Epithelial cell of proximal tubule (primary cell): ENCODE data around the gene ZNF212. TPM values are rescaled to one million over a fixed set of nuclear protein-coding genes. Genes with fewer than 3 reads are reported as not detected.

Experiments
- DNase-seq: peaks from one replicate; pipeline ENCODE4 v3.0.0-alpha.2; 2011; ENCODE audit warnings: low read depth
- H3K4me3 ChIP-seq: 2 replicates; pipeline ENCODE4 v1.5.1; 2011; ENCODE audit warnings: low read depth, mild to moderate bottlenecking, low read length
- total RNA-seq: library from RNA; depleted of rRNA; stranded (reverse); fragments of >200 nt; gene quantifications from 2 replicates; pipeline ENCODE4 v1.2.3, GENCODE V29; 2015
- TF ChIP-seq, protein P1 (sequence below): conservative IDR thresholded peaks from 2 replicates; pipeline ENCODE4 v1.5.1; 2012; ENCODE audit warnings: low read depth, mild to moderate bottlenecking, low read length

Gene ZNF212
- total RNA-seq, 1 donor from 2014 or later: 4.7 TPM

DNA sequence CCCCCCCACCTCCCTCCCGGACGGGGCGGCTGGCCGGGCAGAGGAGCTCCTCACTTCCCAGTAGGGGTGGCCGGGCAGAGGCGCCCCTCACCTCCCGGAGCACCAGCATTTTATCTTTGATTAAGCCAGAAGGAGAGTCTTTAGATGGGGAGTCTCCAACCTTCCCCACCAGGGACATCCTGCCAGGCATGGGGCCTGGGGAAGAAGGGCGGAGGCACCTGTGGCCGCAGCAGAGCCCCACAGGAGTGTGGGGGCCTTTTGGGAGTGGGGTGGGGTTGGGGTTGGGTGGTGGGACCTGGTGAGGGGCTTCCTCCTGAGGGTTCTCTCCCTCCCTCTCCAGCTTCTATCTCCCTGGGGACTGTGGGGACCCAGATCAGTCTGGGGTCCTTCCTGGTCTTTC, 40.7 kb downstream of the ZNF212 start:
- TF ChIP-seq, protein P1, sequence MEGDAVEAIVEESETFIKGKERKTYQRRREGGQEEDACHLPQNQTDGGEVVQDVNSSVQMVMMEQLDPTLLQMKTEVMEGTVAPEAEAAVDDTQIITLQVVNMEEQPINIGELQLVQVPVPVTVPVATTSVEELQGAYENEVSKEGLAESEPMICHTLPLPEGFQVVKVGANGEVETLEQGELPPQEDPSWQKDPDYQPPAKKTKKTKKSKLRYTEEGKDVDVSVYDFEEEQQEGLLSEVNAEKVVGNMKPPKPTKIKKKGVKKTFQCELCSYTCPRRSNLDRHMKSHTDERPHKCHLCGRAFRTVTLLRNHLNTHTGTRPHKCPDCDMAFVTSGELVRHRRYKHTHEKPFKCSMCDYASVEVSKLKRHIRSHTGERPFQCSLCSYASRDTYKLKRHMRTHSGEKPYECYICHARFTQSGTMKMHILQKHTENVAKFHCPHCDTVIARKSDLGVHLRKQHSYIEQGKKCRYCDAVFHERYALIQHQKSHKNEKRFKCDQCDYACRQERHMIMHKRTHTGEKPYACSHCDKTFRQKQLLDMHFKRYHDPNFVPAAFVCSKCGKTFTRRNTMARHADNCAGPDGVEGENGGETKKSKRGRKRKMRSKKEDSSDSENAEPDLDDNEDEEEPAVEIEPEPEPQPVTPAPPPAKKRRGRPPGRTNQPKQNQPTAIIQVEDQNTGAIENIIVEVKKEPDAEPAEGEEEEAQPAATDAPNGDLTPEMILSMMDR: no peak
- H3K4me3 ChIP-seq: no peak overlapping the region
- DNase-seq: no peak

DNA sequence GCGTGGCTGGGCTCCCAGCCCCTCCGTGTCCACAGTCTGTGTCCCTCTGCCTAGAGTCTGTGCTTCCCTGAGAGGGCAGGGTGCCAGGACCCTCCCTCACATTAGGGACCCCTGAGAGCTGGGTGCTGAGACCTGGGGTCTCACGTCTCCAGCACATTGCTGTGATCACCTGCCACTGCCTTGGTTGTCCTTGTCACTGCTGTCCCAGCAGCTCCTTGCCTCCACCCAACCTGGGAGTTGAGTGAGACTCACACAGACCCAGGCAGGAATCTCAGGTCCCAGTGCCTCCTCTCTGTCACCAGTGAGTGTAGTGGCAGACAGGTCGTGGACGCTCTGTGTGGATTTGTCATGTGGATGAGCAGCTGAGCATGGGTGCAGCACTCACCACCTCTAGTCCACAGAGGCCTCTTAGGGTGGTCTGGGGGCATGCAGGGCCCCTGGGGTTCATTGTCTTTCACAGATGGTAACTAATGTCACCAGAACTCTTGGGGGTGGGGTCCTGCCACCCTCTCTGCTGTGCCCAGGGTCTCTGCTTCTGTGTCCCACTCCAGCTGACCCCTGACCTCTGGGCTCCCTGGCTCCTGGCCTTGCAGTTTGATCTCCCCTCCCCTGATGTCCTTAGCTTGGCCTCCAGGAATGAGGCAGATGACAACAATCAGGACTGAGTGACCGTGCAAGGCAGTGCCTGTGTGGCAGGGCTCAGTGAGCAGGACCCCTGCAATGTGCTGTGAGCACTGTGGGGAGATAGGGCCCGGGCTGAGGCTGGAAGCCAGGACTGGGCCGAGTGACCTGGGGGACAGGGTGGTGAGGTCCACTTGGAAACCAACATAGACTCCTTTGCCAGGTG, 41.4 kb downstream of the ZNF212 start:
- TF ChIP-seq, protein P1: no peak
- H3K4me3 ChIP-seq: no peak overlapping the region
- no peak for DNase-seq

DNA sequence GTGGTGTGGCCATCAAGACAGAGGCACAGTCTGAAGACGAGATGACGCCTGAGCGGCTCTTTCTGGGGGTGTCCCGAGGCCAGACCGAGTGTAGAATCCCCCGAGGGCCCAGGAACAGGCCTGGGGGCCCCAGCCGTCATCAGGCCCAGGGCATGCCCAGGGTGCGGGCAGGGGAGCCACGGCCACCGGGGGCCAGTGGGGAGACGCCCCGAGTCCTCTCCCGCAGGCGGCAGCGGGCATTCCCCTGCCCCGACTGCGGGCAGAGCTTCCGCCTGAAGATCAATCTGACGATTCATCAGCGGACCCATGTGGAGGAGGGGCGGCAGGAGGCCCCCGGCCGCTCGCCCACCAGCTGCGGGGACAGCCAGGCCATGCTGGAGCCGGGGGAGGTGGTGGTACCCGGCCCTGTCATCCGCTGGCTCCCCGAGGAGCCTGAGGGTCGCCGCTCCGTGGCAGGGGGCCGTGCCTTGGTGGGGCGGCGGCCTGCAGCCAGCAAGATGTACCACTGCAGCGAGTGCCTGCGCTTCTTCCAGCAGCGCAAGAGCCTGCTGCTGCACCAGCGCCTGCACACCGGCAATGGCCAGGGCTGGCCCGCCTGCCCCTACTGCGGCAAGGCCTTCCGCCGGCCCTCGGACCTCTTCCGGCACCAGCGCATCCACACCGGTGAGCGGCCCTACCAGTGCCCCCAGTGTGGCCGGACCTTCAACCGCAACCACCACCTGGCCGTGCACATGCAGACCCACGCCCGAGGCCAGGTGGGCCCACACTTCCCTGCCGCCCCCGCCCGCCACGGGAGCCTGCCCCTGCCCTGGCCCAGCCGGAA, 42.3 kb downstream of the ZNF212 start:
- TF ChIP-seq, protein P1: no peak
- no peak for DNase-seq
- no peak overlapping the region for H3K4me3 ChIP-seq

DNA sequence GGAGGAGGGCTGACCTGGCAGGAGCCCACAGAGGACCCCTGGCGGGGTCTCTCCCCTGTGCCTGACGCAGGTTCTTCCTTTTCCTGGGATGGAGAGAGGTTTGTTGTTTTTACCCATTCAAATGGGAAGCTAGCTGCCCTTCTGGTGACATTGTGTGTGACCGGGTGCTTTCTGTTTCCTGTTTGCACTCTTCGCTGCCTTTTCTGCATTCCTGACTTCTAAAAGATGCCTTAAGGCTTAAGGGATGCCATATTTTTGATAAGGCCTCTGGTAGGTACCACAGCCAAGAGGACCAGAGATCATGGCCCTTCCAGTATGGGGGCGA, 42.8 kb downstream of the ZNF212 start:
- H3K4me3 ChIP-seq: no peak overlapping the region
- TF ChIP-seq, protein P1: no peak
- DNase-seq: no peak

DNA sequence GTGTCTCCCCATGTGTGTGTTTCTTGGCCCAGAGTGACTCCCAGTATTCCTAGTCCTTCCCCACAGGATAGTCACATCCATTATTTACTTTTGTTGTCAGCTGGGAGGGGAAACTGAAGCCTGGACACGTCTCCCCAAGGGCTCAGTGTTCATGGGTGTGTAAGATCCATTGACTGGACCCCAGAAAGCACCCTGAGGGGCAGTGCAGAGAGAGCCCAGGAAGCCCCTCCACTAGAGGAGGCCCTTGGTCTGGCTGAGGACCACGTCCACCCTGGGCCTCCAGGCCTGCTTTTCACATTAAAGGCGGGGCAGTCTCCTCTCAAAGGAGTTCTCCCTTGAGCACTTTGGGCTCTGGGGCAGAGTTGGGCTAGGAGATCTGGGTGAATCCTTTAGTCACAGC, 43.9 kb downstream of the ZNF212 start:
- TF ChIP-seq, protein P1: no peak
- no peak overlapping the region for H3K4me3 ChIP-seq
- DNase-seq: no peak

DNA sequence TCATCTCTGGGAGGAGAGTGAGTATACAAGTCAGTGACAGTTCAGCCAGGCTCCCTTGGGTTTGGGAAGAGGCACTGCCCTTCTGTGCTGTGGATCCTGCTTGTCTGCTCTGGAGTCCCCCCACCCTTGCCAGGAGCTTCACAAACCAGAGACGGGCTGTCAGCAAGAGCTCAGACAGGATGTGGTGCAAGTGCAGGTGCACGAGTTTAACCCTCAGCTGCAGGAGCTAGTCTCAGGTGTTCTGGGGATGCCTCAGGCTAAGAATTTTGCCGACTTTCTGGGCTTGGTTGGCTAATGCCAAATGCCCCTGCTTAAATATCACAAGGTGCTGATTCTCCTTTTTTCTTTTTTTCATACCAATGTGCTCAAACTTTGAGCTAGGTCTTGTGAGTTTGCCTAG, 44.9 kb downstream of the ZNF212 start:
- TF ChIP-seq, protein P1: no peak
- no peak overlapping the region for H3K4me3 ChIP-seq
- DNase-seq: no peak
